ENCODE measurements around the gene SMARCD1.

The SMARCD1 gene

DNA sequence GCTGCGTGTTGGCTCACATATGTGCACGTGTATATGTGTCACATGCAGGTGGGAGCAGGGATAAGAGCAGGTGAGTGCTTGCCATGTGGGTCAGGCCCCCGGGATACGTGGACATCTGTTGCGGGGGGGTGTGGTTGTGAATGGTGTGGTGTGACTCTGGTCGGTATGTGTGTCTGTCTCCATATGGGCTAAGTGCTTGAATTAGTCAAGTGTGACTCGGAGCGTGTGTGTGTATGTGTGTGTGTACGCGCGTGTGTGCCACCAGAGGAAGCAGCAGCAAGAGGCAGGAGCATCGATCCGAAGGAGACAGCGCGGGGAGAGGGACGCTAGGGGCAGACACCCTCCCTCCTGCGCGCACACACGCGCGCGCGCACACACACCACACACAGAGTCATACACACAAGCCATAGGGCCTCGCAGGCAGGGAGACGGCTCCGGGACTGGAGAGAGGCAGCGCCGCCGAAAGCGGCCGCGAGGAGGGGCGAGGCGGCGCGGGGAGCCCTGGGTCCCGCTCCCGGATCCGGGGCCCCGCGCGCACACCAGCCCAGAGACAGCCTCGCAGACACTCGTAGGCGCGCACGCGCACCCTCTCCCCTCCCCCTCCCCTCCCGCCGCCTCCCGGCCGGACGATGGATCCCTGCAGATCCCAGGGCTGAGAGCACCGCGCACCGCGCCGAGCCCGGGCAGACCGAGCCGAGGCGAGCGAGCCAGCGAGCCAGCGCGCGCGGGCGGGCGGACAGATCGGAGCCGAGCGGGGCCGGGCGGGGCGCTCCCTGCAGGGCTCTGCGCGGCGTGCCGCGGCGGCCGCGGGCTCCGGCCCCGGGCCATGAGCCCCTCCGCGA is 27.9 kb upstream of the SMARCD1 start, which contains the start of gene ASIC1:
TSS of gene ASIC1 (plus strand) at position 597 of the 842 bp plus-strand sequence. CDS start 1,171 bp downstream, outside the sequence.
- no peak for FAIRE-seq

DNA sequence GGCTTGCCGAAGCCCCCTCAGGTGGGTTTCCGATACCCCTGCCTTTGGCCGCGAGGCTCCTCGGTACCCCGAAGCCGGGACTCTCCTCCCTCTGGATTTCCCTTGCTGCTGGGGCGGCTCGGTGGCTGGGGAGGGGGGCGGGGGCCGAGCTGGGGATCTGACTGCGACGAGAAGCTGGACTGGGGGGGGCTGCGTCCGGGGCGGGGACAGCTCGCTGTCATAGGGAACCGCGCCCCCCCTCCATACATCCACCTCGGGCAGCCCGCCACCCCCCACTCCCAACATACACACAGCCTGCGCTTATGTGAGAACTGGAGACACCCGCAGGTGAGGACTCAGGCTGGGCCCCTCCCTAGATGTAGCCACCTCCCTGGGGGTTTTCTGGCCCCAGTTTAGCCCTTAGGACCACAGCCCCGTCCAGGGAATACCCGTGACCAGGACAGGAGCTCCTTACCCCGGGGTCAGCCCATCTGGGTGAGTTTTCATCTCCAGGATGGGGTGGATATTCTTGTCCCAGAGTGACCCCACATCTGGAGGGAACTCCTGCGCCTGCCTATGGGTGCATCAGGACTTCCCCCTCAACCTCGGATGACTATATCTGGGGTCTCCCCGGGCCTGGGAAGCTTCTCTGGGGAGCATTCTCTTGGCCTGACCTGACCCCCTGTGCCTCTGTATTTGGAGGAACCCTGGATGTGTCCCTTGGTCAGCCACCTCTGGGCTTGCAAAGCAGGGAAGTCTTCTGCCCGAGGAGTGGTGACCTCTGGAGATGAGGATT is 27.1 kb upstream of the SMARCD1 start:
- no peak for FAIRE-seq

DNA sequence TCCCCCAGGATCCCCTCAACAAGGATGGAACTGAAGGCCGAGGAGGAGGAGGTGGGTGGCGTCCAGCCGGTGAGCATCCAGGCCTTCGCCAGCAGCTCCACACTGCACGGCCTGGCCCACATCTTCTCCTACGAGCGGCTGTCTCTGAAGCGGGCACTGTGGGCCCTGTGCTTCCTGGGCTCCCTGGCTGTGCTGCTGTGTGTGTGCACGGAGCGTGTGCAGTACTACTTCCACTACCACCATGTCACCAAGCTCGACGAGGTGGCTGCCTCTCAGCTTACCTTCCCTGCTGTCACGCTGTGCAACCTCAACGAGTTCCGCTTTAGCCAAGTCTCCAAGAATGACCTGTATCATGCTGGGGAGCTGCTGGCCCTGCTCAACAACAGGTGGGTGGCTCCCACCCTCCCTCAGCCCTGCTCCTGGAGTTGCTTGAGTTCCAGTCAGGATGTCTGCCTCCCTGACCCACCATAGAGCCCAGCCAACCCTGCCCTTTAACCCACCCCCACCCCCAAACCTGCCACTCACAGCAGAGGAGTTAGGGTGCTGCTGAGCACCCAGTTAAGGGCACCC is 26.3 kb upstream of the SMARCD1 start:
- no peak for FAIRE-seq

DNA sequence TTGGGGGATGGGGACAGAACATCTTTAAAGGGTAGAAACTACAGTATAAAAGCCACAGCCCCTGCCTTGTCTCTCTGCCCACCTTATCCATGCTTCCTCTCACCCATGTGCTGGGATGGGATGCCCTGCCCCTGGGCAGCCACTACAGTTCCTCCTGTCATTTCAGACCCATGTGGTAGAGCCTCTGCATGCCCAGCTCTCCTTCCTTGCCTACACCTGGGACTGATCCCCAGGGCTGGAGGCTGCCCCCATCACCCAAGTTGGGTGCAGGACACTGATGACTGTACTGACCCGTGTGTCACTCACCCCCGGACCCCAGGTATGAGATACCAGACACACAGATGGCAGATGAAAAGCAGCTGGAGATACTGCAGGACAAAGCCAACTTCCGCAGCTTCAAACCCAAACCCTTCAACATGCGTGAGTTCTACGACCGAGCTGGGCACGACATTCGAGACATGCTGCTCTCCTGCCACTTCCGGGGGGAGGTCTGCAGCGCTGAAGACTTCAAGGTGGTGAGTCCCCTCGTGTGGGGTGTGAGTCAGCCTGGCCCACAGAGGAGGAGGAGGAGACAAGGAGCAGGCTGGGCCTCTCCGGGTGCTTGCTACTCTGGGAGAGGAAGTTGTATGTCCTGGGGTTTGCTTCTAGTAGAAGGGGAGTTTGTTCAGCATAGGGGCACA is 25.6 kb upstream of the SMARCD1 start:
- no peak for FAIRE-seq

DNA sequence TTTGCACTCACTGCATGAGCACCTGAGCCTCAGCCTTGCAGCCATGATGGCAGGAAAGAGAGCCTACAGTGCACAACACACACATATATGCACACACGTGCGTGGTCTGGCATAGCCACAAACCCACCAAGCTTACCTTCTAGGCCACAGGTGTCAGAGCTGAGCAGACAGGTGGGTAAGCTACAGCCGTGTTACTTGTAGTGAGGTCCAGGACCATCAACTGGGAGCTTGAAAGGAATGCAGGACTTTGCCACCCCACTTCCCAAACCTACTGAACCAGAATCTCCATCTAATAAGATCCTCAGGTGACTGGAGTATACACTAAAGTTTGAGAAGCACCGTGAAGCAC is 25.0 kb upstream of the SMARCD1 start:
- FAIRE-seq, result no peak

DNA sequence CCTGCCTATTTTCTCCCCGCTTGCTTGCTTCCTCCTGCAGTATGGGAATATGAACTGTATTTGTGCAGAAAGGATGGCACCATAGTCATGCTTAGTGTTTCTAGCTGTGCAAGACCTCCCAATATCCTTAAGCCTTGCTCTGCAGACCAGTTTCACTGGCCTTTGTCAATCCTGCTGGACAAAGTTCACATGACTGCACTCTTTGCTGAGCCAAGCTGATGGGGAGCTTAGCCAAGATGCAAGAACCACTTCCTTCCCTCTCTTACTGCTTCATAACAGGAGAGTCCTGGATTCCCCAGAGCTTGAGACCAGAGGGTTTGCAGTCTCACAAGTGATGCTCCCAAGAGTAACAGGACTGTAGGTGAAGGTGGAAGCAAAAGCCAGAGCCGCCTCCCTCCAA is 24.0 kb upstream of the SMARCD1 start:
- no peak for FAIRE-seq

DNA sequence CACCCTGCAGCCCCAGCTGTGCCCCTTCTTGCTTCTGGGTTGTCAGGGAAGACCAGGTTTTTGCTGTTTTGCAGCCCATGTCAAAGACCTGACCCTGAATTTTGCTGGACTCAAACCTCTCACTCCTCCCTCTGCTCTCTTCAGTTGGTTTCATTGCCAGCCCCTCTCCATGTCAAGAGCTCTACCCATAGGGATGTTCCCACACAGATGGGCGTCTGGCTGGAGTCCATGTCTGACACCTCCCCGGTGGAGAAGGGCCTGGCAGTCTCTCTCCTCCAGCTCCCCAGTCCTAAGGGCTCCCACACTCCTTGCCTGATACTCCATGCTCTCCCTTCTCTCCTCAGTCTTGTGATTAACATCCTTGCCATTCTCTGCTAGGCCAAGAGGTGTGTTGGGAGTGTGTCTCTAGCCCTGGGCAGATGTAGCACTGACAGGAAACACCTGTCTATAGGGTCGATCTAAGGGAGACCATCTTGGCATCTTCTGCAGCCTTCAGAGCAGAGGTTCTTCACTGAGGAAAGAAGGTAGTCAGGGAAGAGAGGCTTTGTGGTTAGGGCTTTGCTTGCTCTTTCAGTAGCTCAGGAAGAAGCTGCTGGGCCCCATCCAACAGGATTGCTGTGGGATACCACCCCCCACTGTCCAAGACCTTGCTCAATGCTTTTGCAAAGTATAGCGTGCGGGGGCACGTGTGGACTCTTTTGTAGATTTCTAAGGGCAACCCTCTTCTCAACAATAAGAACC is 23.0 kb upstream of the SMARCD1 start:
- FAIRE-seq, result no peak

DNA sequence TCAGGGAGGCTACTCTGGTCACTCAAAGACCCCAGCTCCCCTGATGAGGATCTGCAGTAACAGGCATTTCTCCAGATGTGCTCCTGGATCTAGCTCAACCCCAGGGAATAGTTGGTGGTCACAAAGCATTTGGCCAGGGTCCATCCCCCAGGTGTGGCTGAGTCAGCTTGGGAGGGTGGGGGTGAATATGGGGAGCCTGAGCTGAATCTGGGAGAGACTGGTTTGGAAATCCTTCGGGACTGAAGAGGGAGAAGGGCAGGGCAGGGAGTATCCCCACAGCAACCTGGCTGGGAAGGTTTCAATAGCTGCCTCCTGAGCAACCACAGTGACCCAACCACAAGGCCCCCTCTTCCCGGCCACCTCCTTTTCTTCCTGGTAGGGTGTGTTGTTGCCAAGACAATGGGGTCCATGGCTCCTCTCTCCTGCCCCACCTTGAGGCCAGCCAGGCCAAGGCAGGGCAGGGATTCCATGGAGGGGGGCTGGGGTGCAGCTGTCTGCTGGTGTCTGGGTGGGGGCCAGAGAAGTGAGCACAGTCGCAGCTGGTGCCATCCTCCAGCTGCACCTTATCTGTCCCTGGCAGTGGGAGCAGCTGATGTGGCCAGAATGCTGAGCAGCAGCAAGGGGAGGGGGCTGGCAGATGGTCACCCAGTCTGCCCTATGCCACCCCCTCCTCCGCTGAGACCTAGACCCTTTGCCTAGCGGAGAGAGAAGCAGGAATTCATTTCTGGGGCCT is 22.2 kb upstream of the SMARCD1 start:
- FAIRE-seq, result no peak

DNA sequence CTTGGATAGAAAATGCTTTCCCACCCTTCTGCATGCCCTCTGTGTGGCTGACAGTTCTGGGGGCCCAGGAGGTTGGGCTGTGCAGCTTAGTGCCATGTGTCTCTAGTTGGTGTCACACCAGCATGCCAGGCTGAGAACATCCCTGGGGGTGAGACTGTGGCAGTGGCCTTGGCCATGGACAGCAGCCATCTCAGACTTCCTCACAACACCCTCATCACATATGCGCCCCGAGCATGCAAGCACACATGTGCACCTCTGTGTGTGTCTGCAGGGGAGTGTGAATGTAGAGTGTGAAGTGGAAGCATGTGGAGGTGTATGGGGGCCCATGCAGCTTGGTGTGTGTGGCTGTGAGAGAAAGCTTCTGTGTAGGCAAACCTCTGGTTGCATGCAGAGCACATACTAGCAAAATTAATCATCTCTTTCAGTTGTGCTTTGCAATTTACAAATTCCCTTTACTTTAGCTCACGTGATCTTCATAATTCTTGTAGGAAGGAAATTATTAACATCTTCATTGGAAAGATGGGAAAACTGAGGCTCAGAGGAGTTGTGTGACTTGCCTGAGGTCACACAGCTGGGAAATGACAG is 19.3 kb upstream of the SMARCD1 start:
- no peak for FAIRE-seq

DNA sequence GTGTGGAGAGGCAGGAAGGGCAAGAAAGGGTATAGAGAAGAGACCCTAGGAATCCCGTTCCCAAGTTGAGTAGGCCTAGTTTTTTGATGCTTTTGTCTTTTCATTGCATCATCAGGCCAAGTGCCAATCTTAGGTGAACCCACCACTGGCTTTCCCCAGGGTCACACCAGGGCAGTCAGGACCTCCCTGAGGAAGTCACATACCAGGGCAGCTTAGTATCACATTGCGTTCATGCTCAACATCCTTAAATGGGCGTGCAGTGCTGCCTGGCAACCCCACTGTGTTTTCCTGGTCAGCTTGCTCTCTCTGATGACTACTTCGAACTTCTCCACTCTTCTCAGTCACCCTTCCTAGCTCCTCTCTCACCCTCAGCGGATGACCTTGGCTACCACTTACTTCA is 18.7 kb upstream of the SMARCD1 start:
- no peak for FAIRE-seq

DNA sequence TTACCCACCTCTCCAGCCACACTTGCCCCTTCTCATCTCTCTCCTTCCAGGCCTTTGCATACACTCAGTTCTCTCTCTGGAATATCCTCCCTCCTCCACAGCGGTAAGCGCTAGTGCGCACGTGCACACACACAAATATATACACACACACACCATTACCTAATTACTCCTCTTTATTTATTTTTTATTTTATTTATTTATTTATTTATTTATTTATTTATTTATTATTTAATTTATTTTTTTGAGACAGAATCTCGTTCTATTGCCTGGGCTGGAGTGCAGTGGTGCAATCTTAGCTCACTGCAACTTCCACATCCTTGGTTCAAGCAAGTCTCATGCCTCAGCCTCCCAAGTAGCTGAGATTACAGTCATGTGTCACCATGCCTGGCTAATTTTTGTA is 16.1 kb upstream of the SMARCD1 start:
- FAIRE-seq, result no peak

DNA sequence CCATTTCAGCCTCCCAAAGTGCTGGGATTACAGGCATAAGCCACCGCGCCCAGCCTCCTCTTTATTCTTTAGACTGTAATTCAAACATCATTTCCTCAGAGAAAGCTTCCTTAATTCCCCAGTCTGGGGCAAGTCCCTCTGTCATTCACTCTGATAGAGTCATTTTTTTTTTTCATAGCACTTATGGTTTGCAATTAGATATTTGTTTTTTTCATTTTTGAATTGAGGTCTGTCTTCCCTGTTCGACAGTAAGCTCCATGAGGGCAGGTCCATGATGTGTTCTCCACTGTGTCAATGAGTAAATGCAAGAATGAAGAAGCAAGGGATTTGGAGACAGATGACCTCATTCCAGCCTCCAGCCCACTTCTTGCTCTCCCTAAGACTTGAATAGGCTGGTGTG is 15.6 kb upstream of the SMARCD1 start:
- no peak for FAIRE-seq

DNA sequence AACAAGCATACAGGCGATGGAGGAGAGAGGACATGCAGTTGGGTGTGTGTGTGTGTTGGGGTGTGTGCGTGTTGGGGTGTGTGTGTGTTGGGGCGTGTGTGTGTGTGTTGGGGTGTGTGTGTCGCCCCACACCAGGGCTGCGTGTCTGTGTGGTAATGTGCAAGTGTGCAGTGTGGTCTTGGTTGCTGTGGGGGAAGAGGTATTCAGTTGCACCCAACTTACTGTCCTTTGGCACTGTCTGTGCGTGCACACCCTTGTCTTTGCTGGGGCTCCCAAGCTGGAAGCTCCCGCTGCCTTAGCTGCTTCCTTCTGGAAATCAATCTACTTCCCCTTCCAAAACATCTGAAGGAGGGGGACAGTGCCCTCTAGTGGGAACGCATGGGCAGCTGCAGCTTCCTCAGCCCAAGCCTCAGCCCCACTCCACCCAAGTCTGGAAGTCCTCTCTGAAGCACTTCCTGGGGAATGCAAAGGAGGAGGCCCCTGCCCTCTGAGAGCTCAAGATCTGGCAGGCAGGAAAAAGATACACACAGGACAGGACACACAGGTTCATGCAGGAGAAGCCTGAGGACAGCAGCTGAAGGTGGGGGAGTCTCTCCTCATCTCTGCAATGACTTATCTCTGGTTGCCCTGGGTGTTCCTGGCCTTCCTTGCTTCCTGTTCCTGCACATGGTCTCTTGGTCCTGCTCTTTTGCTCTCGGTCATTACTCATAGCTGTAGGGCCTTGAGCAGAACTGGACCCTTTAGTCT is 14.7 kb upstream of the SMARCD1 start:
- FAIRE-seq, result peak; percentile 24

DNA sequence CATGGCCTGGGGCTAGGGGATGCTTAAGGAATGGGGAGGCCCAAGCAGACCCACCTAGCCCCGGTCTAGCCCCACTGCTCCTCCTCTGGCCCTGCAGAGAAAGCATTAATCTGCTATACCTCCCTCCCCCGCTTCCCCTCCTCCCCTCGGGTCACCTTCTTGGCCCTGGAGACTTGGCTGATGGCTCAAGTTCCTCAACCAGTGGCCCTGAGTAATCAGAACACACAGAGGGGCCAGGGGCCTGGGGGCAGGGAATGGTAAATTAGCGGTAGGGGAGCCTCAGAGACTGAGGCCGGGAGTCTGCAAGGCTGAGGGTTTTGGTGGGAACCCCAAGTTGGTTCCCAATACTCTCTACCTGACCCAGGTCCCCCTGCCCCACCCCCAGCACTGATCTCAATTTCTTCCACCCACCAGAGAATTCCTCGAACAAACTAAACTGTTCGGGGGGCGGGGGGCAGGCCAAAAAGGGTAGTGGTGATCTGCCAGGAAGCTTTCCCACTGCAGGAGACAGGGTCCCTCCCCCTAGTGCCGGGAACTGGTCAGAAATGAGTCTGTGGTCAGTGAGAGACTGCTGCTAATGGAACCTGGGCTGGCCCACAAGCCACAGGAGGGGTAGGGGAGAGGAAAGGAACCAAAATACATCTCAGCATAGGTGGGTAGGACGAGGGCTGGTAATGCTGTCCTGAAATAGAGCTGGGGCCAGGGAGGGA is 12.8 kb upstream of the SMARCD1 start:
- FAIRE-seq, result no peak

DNA sequence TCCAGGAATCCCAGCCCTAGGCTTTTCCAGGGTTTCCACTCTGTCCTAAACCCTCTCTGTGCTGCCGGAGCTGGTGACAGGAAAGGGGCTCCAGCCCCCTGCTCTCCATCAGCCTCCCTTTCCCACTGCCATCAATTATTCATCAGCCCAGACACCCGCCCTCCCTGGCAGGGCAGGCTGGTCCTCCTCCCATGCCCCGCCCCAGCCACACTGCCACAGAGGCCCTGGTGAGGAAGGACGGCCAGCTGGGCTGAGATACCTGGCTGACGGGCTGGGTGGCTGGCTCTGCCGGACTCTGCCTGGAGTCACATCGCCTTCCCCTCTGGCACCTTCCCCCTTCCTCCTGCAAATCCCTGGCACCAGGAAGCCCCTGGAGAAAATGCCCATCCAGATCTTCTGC is 11.9 kb upstream of the SMARCD1 start:
- no peak for FAIRE-seq

DNA sequence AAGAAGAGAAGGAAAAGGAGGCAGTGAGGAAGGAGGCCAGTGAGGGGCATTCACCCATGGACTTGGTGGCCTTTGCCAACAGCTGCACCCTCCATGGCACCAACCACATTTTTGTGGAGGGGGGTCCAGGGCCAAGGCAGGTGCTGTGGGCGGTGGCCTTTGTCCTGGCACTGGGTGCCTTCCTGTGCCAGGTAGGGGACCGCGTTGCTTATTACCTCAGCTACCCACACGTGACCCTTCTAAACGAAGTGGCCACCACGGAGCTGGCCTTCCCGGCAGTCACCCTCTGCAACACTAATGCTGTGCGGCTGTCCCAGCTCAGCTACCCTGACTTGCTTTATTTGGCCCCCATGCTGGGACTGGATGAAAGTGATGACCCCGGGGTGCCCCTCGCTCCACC is 11.4 kb upstream of the SMARCD1 start:
- no peak for FAIRE-seq

DNA sequence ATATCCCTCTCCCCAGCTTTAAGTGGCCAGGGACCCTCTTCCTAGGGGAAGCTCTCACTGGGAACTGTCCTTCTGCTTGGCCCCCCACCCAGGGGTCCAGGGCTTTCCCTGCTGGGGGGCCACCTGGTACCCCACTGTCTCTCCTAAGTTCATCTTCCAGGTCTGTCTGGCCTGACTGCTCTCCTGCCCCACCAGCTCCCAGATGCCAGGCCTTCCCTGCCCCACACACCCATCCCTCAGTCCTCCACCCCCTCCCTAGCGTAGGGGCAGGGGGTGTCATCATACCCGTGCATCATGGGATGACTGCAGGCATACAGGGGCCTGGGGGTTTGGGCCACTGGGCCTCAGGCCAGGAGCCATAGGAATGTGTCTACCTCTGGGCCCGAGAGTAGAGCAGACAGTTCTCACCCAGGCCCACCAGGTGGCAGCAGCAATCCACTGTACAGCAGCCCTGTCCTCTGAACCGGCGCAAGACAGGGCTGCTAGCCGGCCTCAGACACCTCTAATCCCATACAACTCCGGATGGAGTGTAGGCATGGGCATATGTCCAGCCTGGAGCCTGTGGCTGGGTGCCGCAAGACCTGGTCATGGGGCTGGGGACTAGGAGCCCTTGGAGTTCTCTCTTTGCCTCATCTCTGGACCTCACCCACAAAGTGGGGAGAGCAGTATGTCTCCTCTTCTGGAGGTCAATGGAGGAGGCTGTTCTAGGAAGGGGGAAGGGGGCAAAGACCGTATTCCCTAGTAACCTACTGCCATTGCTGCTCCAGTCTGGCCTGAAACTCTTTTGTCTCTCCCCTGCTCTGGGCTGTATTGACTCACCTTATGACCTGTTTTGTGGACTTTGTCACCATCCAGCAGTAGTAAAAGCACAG is 10.0 kb upstream of the SMARCD1 start:
- no peak for FAIRE-seq

DNA sequence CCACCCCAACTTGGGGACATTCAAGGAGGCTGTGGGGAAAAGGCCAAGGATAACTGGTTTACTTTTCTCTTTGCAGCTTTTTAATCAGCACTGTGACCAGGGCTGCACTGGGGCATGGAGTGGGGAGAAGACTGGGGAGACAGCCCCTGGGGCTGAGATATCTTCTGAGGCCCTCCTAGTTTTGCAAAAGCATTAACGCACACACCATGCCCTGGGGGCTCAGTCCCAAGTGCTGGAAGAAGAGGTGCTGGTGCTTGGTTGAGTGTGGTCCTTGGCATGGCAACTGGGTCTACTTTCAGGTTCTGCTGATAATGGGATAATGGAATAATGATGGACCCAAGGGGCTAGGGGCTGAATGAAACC is 9.4 kb upstream of the SMARCD1 start:
- FAIRE-seq, result no peak

DNA sequence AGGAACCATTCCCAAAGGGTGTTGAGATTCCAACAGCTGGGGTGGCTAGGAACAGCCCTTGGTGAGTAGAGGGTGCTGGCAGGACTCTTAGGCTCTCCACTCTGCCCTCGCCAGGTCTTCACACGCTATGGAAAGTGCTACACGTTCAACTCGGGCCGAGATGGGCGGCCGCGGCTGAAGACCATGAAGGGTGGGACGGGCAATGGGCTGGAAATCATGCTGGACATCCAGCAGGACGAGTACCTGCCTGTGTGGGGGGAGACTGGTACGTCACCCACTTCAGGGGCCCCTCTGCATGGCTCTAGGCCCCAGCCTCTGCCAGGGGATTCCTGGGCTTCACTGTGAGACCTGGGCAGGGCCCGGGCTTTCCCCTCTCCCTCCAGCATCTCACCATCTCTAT is 8.0 kb upstream of the SMARCD1 start:
- FAIRE-seq, result no peak
